NCI-H526 treated with DMSO at 0.1 percent for 48 hours (cell line): ENCODE measurements around the gene HTATSF1.

ENCODE experiments used
- DNase-seq: peaks from one replicate; lab custom pipeline; 2025; lab: John Stamatoyannopoulos, UW

HTATSF1 gene

DNA sequence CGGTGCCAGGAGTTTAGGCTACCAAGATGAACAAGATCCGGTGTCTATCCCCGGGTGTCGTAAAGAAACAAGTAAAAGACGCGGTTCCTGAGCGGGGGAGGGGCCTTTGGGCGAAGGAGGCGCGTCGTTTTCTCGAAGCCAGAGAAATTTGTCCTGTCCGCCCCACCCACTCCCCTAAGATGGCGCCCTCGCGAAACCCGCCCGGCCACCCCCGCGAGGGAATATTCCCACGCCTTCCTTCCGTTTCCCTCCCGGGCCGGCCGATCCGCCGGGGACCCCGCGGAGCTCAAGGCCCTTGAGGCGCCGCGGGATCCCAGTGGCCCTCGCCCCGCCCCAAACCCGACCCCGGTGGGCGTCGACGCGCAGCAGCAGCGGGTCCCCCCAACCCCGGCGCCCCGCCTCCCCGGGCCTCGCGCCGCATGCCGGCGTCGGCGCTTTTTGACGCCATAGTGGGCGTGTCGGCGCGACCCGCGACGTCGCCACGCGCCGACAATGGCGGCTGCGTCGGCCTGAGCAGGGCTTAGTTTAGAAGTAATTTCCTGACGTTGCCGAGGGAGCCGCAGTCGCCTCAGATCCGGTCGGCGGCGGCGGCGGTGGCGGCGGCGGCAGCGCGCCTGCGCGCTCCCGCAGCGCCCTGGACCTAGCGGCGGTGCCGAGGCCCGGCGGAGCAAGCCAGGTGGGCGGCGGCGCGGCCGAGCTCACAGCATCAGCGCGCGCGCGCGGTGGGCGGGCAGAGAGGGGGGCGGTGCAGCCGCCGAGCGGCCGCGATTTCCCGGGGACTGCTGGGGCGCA, 432 bp upstream of the HTATSF1 start:
- peak; percentile 66 for DNase-seq

DNA sequence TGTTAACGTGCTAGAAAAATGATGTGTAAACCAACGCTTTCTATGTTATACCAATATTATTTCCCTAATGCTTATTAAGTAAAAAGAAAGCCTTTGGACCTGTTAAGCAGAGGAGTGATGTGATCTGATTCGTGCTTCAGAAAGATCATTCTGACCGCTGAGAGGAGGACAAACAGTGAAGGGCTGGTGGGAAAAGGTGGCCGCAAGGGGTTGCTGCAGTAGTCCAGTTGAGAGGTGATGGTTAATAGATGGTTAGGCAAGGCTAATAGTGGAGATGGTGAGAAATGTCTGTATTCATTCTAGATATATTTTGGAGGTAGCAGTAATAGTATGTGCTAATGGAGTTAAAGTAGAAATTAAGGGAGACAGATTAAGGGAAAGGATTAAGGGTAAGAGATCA, 21.7 kb downstream of the HTATSF1 start:
- DNase-seq = no peak

DNA sequence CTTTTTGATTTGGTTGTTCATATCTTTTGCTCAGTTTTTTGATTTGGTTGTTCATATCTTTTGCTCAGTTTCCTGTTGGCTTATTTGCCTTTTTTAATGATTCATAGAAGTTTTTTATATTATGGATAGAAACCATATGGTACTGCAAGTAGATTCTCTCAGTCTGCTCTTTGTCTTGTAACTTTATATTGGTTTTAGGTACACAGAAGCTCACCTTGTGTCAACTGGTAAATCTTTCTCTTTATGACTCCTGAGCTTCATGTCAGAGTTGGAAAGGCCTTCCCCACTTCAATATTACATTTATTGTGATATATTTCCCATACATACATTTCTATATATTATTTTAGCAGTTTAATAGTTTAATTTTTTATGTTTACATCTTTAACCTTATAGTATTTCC, 26.4 kb downstream of the HTATSF1 start:
- DNase-seq = no peak

DNA sequence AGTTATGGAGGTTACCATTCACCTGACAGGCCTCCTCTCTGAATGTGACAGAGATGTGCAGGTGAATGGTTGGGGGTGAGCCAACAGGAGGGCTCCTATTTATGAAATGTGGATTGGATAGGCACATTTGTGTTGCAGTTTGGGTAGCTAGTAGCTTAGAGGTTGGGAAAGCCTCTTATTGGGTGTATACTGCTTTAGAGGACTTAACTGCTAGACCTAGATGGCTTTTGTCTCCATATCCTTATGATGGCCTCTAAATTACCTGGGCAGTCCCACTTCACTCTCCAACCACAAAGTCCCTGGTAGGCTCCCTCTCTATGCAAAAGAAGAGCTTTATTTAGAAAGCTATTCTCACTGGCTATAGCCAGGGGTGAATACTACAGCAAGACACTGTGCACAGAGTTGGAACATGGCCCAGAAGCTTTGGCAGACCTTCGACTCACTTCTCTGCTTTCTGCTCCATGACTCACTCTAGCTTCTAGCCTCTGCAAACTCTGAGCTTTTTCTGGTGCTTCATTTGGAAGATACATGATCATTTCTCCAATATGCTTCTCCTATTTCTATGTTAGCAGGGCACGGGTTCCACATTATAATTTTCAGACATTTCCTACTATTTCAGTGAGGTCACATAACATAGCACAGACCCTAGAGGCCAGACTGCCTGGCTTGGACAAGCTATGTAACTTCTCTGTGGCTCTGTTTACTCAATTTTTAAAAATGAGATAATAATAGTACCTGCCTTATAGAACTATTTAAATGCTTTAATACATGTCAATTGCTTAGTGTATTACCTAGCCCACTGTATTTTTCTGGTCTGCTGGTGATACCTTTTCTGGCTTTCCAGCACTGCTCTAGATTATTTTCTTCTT, 28.6 kb downstream of the HTATSF1 start:
- no peak for DNase-seq

DNA sequence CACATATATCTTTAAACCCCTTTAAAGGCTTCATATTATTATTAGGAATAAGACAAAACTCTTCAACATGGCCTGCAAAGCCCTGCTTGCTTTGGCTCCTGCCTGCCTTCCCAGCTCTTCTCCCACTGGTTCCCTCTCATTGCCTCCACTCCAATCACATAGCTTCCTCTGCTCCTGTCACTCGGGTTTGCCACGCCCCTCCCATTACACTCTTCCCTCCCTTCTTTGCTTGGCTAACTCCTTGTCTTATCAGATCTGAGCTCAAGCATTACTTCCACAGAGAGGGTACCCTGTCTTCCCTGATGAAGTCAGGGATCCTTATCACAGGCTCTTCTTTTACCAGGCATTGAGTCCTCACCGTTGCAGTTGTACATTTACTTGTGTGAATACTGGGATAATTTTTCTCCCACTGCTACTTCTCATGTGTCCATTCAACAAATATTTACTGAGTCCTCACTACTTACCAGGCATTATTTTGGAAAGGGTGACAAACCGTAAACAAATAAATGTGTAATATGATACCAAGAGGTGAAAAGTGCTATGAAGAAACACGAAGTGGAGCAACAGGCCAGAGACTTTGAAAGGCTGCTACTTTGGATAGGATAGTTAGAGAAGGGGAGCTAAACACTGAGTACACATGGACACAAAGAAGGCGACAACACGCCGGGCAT, 31.4 kb downstream of the HTATSF1 start:
- no peak for DNase-seq

DNA sequence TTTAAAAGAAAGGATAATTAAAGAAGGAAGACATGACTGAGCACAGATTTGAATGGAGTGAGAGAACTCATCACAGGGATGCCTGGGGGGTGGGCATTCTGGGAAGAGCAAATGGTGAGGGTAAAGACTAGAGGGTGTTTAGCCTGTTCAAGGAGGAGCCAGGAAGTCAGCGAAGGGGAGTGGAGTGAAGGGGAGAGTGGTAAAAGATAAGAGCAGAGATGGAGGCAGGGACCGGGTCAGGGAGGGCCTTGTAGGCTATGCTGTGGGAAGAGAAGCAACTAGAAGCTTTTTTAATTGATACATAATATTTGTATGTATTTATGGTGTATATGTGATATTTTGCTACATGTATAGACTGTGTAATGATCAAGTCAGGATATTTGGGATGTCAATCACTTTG, 32.4 kb downstream of the HTATSF1 start:
- no peak for DNase-seq

DNA sequence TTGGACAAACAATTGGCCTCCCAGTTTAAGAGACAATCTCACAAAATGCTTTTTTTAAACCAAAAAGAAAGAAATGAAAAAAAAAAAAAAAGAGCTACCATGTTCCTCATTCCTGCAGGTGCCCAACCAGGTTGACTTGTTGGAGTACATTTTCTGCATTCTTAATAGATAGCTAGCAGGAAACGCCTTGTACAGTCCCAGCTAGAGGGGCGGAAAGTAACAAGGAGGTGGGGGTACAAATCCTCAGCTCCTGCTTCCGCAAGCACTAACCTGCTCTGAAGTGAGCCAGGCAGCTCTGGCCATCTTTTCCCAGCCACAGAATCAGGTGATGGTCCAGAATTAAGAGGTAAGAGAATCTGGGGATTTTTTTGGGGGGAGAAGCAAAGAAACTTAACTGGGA, 34.6 kb downstream of the HTATSF1 start, which contains the start of gene VGLL1:
VGLL1 (plus strand) TSS at position 265 of the 400 bp plus-strand sequence. CDS start 3,806 bp downstream, outside the sequence.
- no peak for DNase-seq

DNA sequence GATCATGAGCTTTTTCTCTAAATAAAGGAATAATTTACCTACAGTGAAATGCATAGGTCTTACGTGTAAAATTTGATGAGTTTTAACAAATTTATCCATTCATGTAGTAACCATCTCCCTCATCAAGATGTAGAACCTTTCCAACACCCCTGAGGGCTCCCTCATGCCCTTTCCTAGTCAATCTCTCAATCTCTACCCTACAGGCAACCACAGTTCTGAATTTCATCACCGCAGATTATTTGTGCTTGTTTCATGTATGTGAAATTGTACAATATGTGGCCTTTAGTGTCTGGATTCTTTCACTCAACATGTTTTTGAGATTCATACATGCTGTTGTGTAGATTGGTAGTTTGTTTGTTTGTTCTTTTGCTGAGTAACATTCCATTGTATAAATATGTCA, 36.7 kb downstream of the HTATSF1 start:
- no peak for DNase-seq

DNA sequence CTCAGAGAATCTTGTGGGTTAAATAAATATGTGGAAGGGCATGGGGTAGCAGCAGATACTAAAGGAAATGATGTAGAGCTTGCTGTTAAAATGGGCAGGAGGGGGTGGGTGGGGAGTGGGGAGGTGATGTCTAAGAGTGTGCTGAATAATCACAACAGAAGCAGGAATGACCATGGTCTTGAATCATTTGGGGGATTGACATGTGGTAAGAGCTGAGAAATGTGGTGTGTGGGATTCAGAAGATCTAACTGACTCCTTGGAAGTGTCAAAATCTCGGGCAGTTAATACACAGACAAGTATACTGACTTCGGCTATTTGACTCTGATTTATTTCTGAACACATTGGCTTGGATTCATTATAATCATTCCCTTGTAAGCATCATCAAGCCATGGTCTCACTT, 41.4 kb downstream of the HTATSF1 start:
- DNase-seq = no peak

DNA sequence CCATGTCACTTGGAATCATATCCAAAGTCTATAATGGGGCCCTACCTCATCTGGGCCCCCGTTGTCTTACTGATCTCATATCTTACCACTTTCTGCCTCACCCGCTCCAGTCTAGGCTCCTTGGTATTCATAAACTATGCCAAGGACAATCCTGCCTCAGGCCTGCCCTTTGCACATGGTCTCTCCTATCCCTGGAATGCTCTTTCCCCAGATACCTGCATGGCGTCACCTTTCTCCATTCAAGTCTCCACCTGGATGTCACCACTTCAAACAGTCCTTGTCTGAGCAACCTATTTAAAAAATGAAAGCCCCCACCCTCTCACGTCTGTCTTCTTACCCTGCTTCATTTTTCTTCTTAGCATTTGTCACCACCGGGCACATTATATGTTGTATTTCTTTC, 42.8 kb downstream of the HTATSF1 start:
- no peak for DNase-seq

DNA sequence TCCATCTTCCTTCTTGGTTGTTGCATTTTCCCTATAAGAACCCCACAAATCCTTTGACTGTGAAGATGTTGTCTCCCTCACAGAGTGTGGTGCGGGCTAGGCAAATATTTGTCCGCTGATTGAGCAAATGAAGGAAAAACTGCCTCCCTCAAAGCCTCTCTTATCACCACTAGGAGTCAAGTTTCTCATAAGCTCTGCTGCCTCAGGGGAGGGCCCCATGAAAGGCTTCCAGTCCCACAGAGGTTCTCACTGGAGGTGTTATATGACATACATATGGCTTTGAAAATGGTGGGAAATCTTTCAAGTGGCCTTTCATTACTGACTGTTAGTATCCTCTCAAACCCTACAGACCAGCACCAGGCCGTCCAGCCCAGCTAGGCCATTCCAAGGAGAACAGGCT, 43.9 kb downstream of the HTATSF1 start:
- DNase-seq = no peak

DNA sequence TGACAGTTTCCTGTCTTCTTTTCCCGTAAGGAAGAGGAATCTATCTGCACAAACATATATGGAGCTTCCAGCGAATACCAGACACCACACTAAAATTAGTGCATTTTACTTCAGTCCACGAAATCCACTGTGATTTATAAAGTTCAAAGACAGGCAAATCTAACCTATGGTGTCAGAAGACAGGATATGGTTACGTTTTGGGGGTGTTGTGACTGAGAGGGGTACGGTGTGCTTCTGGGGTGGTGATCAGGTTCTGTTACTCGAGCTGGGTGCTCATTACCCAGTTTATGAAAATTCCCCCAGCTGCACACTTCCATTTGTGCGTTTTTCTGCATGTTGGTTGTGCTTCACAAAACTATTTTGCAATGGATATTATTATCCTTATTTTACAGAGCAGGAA, 44.9 kb downstream of the HTATSF1 start:
- DNase-seq = no peak

DNA sequence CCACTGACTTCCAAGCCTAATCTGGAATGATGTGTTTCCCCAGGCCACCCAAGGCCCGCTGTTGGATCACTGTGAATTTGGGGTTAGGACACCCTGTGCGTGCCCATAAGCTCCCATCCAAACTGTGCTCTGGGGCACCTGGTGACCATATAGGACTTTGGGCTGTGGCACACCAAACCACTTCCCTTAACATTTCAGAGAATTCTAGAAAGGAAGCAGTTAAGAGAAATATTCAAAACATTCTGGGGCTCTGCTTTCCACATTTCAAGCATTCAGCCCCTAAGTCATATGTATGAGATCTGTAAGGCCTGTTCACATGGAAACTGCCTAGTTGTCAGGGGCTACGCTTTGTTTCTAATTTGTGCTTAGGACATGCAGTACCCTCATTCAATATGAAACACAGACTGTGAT, 49.0 kb downstream of the HTATSF1 start:
- DNase-seq = no peak

DNA sequence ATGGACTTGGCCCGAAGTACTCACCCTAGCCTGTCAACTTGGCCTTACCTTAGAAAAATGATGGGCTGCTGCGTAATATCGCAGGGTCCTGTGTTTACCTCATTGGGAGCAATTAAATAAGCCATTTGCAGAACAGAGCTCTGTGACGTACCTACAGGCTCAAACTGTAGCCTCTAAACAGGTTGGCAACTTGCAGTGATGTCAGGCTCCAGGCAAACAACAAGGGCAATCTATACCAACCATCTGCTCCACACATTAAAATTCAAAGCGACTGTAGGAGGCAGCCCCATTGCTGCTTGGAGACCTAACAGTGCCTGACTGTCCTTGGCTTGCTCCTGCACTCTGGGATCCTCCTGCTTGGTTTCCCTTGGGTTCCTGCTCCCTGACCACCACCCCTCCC, 51.8 kb downstream of the HTATSF1 start:
- DNase-seq = no peak

DNA sequence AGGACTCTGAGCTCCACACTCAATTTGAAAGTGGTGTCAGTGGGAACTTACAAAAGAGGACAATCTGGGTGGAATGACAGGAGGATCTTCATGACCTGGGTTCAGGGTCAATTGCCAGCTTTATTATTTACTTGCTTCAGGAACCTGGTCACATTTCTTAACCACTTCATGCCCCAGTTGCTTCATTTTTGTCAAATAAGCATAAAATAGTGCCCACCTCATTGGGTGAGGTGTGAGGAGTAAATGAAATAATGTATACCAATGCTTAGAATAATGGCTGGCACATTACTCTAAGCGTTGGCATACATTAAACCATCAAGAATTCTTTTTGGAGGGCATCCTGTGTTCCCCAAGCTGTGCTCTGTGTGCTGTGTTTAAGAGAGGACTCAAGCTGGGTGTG, 54.0 kb downstream of the HTATSF1 start:
- no peak for DNase-seq

DNA sequence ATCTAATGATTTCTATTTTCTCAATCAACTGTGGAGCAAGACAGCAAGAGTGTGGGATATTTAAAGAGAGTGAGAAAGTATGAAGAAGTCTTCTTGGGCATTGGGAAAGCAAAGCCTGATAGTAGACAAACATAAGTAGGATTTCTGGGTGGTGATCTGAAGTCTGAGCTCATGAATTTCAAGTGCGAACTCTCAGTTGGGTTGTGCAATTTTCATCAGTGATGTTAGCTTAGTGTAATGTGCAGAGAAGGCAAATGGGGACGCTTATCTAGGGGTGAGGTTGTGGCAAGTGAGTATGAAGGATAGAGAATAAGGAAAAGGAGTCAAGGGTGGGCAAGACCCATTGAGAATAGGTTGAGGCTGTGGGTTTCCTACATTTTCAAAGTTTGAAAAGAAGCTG, 58.3 kb downstream of the HTATSF1 start:
- DNase-seq = no peak
